ENCODE data around the gene C11orf98.

C11orf98 gene

DNA sequence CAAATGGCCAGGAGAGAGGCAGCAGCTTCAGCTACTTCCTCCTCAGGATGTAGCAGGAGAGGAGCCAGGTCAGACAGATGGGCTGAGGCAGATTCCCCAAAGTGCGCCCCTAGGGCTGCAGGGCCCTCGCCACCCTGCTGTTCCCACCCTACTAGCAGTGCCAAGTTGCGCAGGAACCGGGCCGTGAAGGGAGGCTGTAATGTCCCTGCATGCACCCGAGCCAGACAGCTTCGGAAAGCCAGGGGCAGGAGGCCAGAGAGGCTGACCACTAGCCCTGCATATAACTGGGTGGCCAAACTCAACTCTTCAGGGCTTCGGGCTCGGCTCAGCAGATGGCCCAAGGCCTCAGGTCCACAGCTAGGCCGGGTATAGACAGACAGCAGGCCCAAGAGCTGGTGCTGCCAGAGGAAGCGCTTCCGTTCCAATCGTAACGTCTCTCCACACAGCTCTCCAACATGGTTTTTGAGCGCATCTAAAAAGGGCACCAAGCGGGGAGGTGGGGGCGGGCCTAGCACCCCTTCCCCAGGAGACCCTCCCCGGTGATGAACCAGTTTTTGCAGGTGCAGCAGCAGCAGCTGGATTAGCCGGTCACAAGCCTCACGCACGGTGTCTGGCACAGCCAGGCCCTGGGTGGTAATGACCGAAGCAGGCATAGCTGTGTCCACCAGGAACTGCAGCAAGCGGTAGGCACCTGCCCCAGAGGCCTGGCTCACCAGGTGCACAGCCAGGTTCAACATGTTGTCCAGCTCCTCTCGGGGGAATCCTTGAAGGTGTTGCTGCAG is 16.6 kb downstream of the C11orf98 start:
- no peak overlapping the region for H3K4me2 ChIP-seq (ENCODE audit: low read length)
- no peaks in the 10 kb centered on the region for H3K27me3 ChIP-seq (ENCODE audit: control insufficient read depth, insufficient read depth, low read length)
- no peak overlapping the region for H3K9ac ChIP-seq (ENCODE audit: low read depth, low read length)
- H3K9me3 ChIP-seq (replicated peaks; ENCODE audit: low read length): no peaks in the 10 kb centered on the region
- no peak overlapping the region for H3K4me3 ChIP-seq (ENCODE audit: low read length)
- peaks cover 36% of the 10 kb centered on the region for H3K4me1 ChIP-seq (ENCODE audit: control insufficient read depth, insufficient read depth, low read length)
- peaks cover 28% of the 10 kb centered on the region for H3K36me3 ChIP-seq (ENCODE audit: insufficient read depth, low read length)

DNA sequence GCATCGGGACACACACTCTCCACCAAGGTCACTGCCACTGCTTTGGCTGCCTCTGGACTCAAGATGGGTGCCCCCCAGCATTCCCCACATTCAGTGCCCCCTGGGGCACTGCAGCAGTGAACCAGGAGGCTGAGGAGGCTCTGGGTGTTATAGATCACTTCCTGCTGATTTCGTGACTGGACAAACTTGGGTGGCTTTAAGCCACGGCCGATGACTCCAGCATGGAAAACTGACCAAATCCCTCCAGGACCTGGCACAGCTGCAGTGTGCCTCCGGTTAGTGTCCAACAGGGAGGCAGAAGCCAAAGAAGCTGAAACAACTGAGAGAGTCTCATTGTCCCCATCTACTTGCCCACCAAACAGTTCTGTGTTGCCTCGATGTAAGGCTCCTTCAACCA is 17.4 kb downstream of the C11orf98 start:
- Histone ChIP-seq H3K4me1 (ENCODE audit: control insufficient read depth, insufficient read depth, low read length) (peaks cover 36% of the 10 kb centered on the region), H3K36me3 (ENCODE audit: insufficient read depth, low read length) (peaks cover 33% of the 10 kb centered on the region), H3K4me3 (ENCODE audit: low read length) (no peak overlapping the region), H3K9me3 (replicated peaks; ENCODE audit: low read length) (no peaks in the 10 kb centered on the region), H3K27me3 (ENCODE audit: control insufficient read depth, insufficient read depth, low read length) (no peaks in the 10 kb centered on the region), H3K9ac (ENCODE audit: low read depth, low read length) (no peak overlapping the region), H3K4me2 (ENCODE audit: low read length) (peak overlapping the region; percentile 68)

DNA sequence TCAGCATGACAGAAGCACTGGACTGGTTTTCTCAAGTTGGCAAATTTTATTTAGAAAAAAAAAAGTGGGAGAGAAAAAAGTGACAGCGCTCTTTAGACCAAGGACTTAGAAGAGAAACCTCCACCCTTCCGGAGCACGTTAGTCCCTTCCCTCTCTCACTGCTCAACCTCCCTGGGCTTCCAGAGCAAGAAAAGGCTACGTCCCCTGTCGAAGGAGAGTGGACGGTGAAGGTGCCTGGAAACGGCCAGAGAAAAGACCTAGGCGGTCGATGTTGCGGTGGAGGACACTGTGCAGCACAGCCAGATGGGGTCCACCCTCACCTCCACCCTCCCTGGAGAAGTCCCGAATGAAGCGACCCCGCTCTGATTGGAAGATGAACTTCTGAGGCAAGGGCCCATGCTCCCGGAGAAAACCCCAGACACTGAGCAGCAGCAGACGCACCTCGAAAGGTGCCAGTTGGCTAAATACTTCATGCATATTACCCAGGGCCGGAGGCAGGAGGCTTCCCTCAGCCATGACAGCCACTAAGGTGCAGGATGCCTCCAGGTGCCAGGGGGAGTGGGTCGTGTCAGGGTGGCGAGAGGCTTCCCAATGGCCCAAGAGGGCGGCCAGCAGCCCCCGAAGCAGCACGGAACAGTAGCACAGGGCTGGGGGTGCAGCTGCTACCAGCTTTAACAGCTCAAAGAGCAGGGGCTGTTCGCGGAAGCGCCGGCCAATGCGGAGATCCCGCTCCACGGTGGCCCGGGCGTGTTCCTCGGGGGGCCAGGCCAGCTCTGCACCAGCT is 18.0 kb downstream of the C11orf98 start:
- Histone ChIP-seq H3K9ac (ENCODE audit: low read depth, low read length) (peak overlapping the region; percentile 27), H3K27me3 (ENCODE audit: control insufficient read depth, insufficient read depth, low read length) (no peaks in the 10 kb centered on the region), H3K4me2 (ENCODE audit: low read length) (peak overlapping the region; percentile 68), H3K9me3 (replicated peaks; ENCODE audit: low read length) (no peaks in the 10 kb centered on the region), H3K36me3 (ENCODE audit: insufficient read depth, low read length) (peaks cover 34% of the 10 kb centered on the region), H3K4me3 (ENCODE audit: low read length) (peak overlapping the region; percentile 36), H3K4me1 (ENCODE audit: control insufficient read depth, insufficient read depth, low read length) (peaks cover 32% of the 10 kb centered on the region)

DNA sequence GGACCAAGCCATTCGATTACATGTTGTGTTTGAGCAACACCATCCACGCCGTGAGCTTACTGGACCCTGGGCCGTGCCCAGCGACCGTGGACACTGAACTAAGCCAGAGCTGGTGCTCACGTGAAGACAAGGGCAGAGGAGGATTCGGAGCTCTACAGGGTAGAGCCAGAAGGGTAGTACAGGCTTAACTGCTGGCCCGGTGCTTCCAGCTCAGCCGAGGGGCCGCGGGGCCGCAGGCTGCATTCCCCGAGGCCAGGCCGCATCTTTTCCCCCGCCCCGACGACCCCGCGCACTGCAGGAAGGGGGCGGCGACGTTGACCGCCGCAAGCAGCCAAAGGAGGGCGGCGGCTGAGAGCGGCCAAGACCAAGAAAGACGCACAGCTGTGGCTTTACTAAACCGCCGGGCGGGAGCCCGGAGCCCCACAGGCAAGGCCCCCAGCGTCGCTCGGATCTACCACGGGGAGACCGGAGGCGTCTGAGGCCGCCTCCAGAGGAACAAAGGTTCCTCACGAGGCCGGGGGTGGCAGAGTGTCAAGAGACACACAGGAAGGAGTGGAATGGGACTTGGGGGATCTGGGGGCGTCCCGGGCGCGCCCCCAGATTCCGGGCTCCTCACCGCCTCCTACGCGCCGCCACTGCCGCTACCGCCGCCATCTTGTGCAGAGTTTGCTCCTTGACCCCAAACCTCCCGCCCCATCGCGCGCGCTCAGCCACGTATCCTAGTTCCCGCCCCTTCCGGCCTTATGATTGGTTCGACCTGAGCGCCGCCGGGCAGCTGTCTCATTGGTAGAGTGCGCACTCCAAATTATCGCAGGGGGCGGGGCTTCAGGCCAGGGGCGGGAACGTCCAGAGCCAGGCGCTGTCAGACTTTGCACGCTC is 18.8 kb downstream of the C11orf98 start, which contains the start of gene GANAB:
Gene GANAB, minus strand, starts transcription at position 668 of the 879 bp plus-strand sequence. Its CDS starts 14 bp downstream, at position 654.
- peak within 1 kb of the TSS; percentile 100 for H3K9ac ChIP-seq (ENCODE audit: low read depth, low read length)
- no peaks in the 10 kb centered on the region for H3K9me3 ChIP-seq (replicated peaks; ENCODE audit: low read length)
- peak within 1 kb of the TSS; percentile 96 for H3K4me3 ChIP-seq (ENCODE audit: low read length)
- H3K36me3 ChIP-seq (ENCODE audit: insufficient read depth, low read length): peaks cover 34% of the 10 kb centered on the region
- peaks cover 26% of the 10 kb centered on the region for H3K4me1 ChIP-seq (ENCODE audit: control insufficient read depth, insufficient read depth, low read length)
- H3K4me2 ChIP-seq (ENCODE audit: low read length): peak within 1 kb of the TSS; percentile 85
- no peaks in the 10 kb centered on the region for H3K27me3 ChIP-seq (ENCODE audit: control insufficient read depth, insufficient read depth, low read length)

DNA sequence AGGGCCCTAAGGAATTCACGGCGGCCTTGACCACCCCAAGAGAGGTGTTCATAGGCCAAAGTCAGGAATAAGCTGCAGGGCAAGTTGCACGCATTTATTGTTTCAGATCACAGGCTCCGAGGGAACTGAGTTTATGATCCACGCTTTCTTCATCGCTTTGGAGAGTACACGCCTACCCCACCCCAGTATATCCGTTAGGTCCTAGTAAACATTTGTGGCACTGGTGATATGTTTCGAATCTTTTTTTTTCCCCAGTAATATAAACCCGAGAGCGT is 19.4 kb downstream of the C11orf98 start:
- H3K4me1 ChIP-seq (ENCODE audit: control insufficient read depth, insufficient read depth, low read length): peaks cover 26% of the 10 kb centered on the region
- peak overlapping the region; percentile 100 for H3K9ac ChIP-seq (ENCODE audit: low read depth, low read length)
- H3K4me3 ChIP-seq (ENCODE audit: low read length): peak overlapping the region; percentile 96
- H3K27me3 ChIP-seq (ENCODE audit: control insufficient read depth, insufficient read depth, low read length): no peaks in the 10 kb centered on the region
- H3K9me3 ChIP-seq (replicated peaks; ENCODE audit: low read length): no peaks in the 10 kb centered on the region
- H3K36me3 ChIP-seq (ENCODE audit: insufficient read depth, low read length): peaks cover 34% of the 10 kb centered on the region
- peak overlapping the region; percentile 85 for H3K4me2 ChIP-seq (ENCODE audit: low read length)

DNA sequence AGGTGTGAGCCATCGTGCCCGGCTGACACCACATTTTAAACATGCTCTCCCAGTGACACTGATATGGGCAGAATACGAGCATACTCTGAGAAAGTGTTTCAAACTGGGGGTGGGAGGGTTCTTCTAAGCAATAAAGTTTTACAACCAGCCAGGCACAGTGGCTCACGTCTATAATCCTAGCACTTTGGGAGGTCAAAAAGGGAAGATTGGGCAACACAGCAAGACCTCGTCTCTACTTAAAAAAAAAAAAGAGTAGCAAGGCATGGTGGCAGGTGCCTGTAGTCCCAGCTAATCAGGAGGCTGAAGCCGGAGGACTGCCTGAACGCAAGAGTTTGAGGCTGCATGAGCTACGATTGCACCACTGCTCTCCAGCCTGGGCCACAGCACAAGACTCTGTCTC is 20.8 kb downstream of the C11orf98 start:
- H3K4me1 ChIP-seq (ENCODE audit: control insufficient read depth, insufficient read depth, low read length): peaks cover 26% of the 10 kb centered on the region
- H3K4me2 ChIP-seq (ENCODE audit: low read length): no peak overlapping the region
- peaks cover 34% of the 10 kb centered on the region for H3K36me3 ChIP-seq (ENCODE audit: insufficient read depth, low read length)

DNA sequence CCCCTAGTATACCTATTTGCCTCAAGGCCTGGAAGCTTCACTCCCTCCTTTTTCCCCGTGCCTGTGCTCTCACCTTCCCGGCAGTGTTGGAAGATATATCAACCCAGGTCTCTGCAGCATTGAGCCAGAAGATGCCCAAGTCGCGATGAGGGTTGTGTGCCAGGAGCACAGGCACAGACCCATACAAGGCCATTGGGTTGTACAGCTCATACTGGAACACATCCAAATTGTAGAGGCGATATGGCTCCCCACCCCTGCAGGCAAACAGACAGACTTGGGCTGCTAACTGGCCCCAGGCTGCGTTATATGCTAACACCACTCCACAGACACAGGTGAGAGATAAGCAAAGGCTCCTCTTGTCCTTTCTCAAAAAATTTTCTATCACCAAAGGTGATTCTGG is 32.5 kb downstream of the C11orf98 start:
- Histone ChIP-seq H3K27me3 (ENCODE audit: control insufficient read depth, insufficient read depth, low read length) (no peaks in the 10 kb centered on the region), H3K36me3 (ENCODE audit: insufficient read depth, low read length) (peaks cover 77% of the 10 kb centered on the region), H3K4me2 (ENCODE audit: low read length) (no peak overlapping the region), H3K4me1 (ENCODE audit: control insufficient read depth, insufficient read depth, low read length) (no peaks in the 10 kb centered on the region), H3K4me3 (ENCODE audit: low read length) (no peak overlapping the region), H3K9me3 (replicated peaks; ENCODE audit: low read length) (no peaks in the 10 kb centered on the region), H3K9ac (ENCODE audit: low read depth, low read length) (no peak overlapping the region)

More for the DNA sequence above, 20.8 kb downstream of the C11orf98 start:
- H3K9me3 ChIP-seq (replicated peaks; ENCODE audit: low read length): no peaks in the 10 kb centered on the region
- H3K27me3 ChIP-seq (ENCODE audit: control insufficient read depth, insufficient read depth, low read length): no peaks in the 10 kb centered on the region
- no peak overlapping the region for H3K4me3 ChIP-seq (ENCODE audit: low read length)
- no peak overlapping the region for H3K9ac ChIP-seq (ENCODE audit: low read depth, low read length)

DNA sequence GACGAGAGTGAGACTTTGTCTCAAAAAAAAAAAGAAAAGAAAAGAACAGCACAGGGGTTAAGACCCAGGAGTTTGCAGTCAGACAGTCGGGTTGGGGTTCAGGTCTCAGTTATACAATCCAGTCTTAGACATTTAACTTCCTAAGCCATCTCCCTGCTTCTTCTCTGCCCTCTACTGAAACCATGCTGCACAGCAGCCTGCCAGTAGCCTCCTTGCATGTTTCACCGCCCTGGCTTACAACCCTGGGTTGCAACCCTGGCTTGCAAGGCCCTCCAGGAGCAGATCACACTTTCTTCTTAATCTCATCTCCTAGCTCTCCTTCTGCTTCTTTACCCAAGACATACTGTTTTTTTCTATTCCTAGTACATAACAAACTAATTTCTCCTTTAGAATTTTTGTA is 37.3 kb downstream of the C11orf98 start:
- Histone ChIP-seq H3K4me2 (ENCODE audit: low read length) (no peak overlapping the region), H3K9me3 (replicated peaks; ENCODE audit: low read length) (no peaks in the 10 kb centered on the region), H3K36me3 (ENCODE audit: insufficient read depth, low read length) (peaks cover 68% of the 10 kb centered on the region), H3K27me3 (ENCODE audit: control insufficient read depth, insufficient read depth, low read length) (no peaks in the 10 kb centered on the region), H3K4me3 (ENCODE audit: low read length) (no peak overlapping the region), H3K9ac (ENCODE audit: low read depth, low read length) (no peak overlapping the region), H3K4me1 (ENCODE audit: control insufficient read depth, insufficient read depth, low read length) (peaks cover under 1% of the 10 kb centered on the region)

DNA sequence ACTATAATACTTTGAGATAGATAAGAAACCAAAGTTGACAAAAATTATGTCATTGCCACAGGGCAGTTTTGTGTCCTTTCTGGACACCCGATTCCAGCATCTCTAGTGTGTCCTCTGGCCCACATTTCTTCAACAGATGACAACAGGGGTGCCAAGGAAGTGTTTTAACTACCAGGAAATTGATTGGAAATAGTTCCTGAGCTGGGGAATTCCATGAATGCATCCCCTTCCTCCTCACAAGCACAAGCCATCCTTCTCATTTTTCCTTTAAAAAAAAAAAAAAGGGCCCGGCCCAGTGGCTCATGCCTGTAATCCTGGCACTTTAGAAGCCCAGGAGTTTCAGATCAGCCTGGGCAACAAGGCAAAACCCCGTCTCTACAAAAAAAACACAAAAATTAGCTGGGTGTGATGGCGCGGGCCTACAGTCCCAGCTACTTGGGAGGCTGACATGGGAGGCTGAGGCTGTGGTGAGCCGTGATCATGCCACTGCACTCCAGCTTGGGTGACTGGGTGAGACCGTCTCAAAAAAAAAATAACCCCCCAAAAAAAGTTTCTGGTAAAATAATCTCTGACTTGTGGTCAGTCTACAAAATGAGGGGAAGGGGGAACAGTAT is 42.4 kb downstream of the C11orf98 start:
- peaks cover 17% of the 10 kb centered on the region for H3K4me1 ChIP-seq (ENCODE audit: control insufficient read depth, insufficient read depth, low read length)
- H3K9ac ChIP-seq (ENCODE audit: low read depth, low read length): peak overlapping the region; percentile 60
- peak overlapping the region; percentile 94 for H3K4me2 ChIP-seq (ENCODE audit: low read length)

DNA sequence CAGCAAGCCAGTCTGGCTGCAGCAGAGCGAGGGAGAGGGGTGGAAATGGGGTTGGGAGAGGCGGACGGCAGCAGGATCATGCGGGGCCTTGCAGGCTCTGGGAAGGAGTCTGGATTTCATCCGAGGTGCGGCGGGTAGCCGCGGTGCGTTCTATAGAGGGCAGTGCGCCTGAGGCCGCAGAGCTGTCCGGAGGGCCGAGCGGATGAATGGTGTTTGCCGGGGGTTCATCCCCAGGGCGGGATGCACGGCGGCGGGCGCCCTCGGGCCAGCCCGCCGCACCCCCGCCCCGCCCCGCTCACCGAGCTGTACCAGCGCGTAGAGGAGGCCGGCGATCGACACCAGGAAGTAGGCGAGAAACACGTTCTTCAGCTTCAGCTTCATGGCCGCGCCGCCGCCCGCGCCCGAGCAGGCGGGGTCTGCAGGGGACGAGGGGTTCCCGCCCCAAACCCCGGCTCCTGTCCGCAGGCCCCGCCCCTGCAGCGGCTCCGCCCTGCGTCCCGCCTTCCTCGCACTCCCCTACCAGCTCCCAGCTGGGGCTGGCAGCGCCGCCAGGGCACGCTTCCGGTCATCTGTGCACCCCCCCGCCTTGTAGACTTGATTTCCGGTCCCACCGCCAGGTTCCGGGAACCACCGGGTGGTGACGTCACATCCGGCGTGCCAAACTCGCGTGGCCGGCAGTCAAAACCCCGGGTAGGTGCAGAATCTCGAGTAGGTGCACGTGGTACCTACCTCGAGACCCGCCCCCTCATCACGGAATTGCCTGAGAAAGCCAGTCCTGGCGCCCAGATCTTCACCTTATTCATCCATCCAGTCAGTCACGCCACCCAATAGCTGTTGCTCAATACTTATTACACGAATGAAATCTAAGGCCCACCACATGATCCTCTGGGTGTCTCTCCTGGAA is 43.2 kb downstream of the C11orf98 start, which contains the start of gene B3GAT3:
Gene B3GAT3, minus strand, starts transcription at position 420 of the 904 bp plus-strand sequence. Its CDS starts 39 bp downstream, at position 381.
- H3K9ac ChIP-seq (ENCODE audit: low read depth, low read length): peak within 1 kb of the TSS; percentile 82
- no peaks in the 10 kb centered on the region for H3K27me3 ChIP-seq (ENCODE audit: control insufficient read depth, insufficient read depth, low read length)
- peaks cover 22% of the 10 kb centered on the region for H3K36me3 ChIP-seq (ENCODE audit: insufficient read depth, low read length)
- H3K4me2 ChIP-seq (ENCODE audit: low read length): peak within 1 kb of the TSS; percentile 94
- H3K9me3 ChIP-seq (replicated peaks; ENCODE audit: low read length): no peaks in the 10 kb centered on the region
- peaks cover 17% of the 10 kb centered on the region for H3K4me1 ChIP-seq (ENCODE audit: control insufficient read depth, insufficient read depth, low read length)
- H3K4me3 ChIP-seq (ENCODE audit: low read length): peak within 1 kb of the TSS; percentile 78

More for the DNA sequence above, 42.4 kb downstream of the C11orf98 start:
- Histone ChIP-seq H3K4me3 (ENCODE audit: low read length) (peak overlapping the region; percentile 59), H3K36me3 (ENCODE audit: insufficient read depth, low read length) (peaks cover 24% of the 10 kb centered on the region), H3K9me3 (replicated peaks; ENCODE audit: low read length) (no peaks in the 10 kb centered on the region), H3K27me3 (ENCODE audit: control insufficient read depth, insufficient read depth, low read length) (no peaks in the 10 kb centered on the region)

Measured in skeletal muscle satellite cell (primary cell).